Stimulated activated CD4-positive, alpha-beta T cell treated with anti-CD3 and anti-CD28 coated beads, Interleukin-12 subunit alpha, Interleukin-12 subunit beta, amount 100 ng/mL, for 48 hours (primary cell): Measurements from ENCODE around the gene ARL13A.
"Not testable (repeated sequence)": the region's sequence is repeated elsewhere in the genome, so short reads cannot be mapped to it uniquely, and the experiment has no call there.

Experiments
- DNase-seq, 3 donors: peaks; one replicate each; pipeline ENCODE4 v3.0.0-alpha.2; 2020; ENCODE audit warnings: low read depth in 2 of 3, low spot score in 1 of 3

The ARL13A gene

GRCh38 chrX:100969408-100969807 lies at the start of gene ARL13A:
Gene ARL13A (plus strand): TSS chrX:100969708. CDS start chrX:100973690, 3,982 bp downstream.
- DNase-seq, result no peak

- DNase-seq, result no peak
Observed at GRCh38 chrX:100924375-100924774, 45.1 kb upstream of the ARL13A start.

GRCh38 chrX:100926453-100926852 lies 43.1 kb upstream of the ARL13A start:
- no peak for DNase-seq

- DNase-seq, result peak; percentile 10 to 22 (median 22)
Observed at GRCh38 chrX:100928660-100929613, 40.6 kb upstream of the ARL13A start, which contains the start of gene XKRX. Gene XKRX (minus strand): TSS chrX:100928917. CDS start chrX:100928304, 613 bp downstream.

- DNase-seq, result no peak
Observed at GRCh38 chrX:100931218-100931924, 38.1 kb upstream of the ARL13A start.

GRCh38 chrX:100931925-100932285 lies 37.6 kb upstream of the ARL13A start:
- DNase-seq, result no peak

- DNase-seq, result no peak
Observed at GRCh38 chrX:100935767-100936166, 33.7 kb upstream of the ARL13A start.

GRCh38 chrX:100939333-100939732 lies 30.2 kb upstream of the ARL13A start:
- DNase-seq, result no peak

GRCh38 chrX:100944601-100945000 lies 24.9 kb upstream of the ARL13A start:
- DNase-seq, result no peak

GRCh38 chrX:100946299-100946927 lies 23.1 kb upstream of the ARL13A start:
- no peak for DNase-seq

GRCh38 chrX:100948557-100948956 lies 21.0 kb upstream of the ARL13A start:
- no peak for DNase-seq

GRCh38 chrX:100962811-100963210 lies 6.7 kb upstream of the ARL13A start:
- DNase-seq, result no peak

- DNase-seq, result no peak
Observed at GRCh38 chrX:100964362-100964761, 5.1 kb upstream of the ARL13A start.

GRCh38 chrX:100969936-100970335 lies 428 bp downstream of the ARL13A start:
- no peak for DNase-seq

GRCh38 chrX:100973411-100973810 lies 3.9 kb downstream of the ARL13A start:
- DNase-seq, result no peak

GRCh38 chrX:100975212-100975611 lies 5.7 kb downstream of the ARL13A start:
- DNase-seq, result no peak

GRCh38 chrX:100976211-100976610 lies 6.7 kb downstream of the ARL13A start:
- no peak for DNase-seq

- DNase-seq, result no peak
Observed at GRCh38 chrX:100979881-100980607, 10.5 kb downstream of the ARL13A start.

- DNase-seq, result no peak
Observed at GRCh38 chrX:100980608-100981497, 11.3 kb downstream of the ARL13A start.

- not testable (repeated sequence) for DNase-seq
Observed at GRCh38 chrX:100981498-100981845, 12.0 kb downstream of the ARL13A start.
